Smooth muscle cell (in vitro differentiated cells): ENCODE measurements around the gene DYNLT1. TPM values are rescaled to one million over a fixed set of nuclear protein-coding genes. Genes with fewer than 3 reads are reported as not detected.

ENCODE experiments used
- DNase-seq: peaks from one replicate; lab custom pipeline; 2025; ENCODE audit not compliant: unreplicated experiment; lab: John Stamatoyannopoulos, UW
- H2AFZ ChIP-seq: fragments of 200-600 bp; sonication (generic); 2 replicates; pipeline ENCODE4 v1.6.0; 2016; ENCODE audit warnings: antibody characterized with exemption, low read depth, mild to moderate bottlenecking
- H3F3A ChIP-seq: fragments of 200-600 bp; sonication (generic); 2 replicates; pipeline ENCODE4 v1.6.0; 2017; ENCODE audit warnings: antibody characterized with exemption, low read depth
- H3K27ac ChIP-seq: fragments of 200-600 bp; sonication (generic); 2 replicates; pipeline ENCODE4 v1.5.1; 2016; ENCODE audit warnings: low read depth, mild to moderate bottlenecking
- H3K27me3 ChIP-seq: fragments of 200-600 bp; sonication (generic); 2 replicates; pipeline ENCODE4 v1.6.1; 2016; ENCODE audit warnings: low read depth, mild to moderate bottlenecking
- H3K36me3 ChIP-seq: fragments of 200-600 bp; sonication (generic); 2 replicates; pipeline ENCODE4 v1.5.1; 2016; ENCODE audit warnings: low read depth
- H3K4me1 ChIP-seq: fragments of 200-600 bp; sonication (generic); 2 replicates; pipeline ENCODE4 v1.5.1; 2016; ENCODE audit warnings: low read depth
- H3K4me2 ChIP-seq: fragments of 200-600 bp; sonication (generic); 2 replicates; pipeline ENCODE4 v1.6.0; 2016; ENCODE audit warnings: mild to moderate bottlenecking
- H3K4me3 ChIP-seq: fragments of 200-600 bp; sonication (generic); 2 replicates; pipeline ENCODE4 v1.5.1; 2016; ENCODE audit warnings: mild to moderate bottlenecking
- H3K79me2 ChIP-seq: fragments of 200-600 bp; sonication (generic); 2 replicates; pipeline ENCODE4 v1.6.0; 2016; ENCODE audit warnings: low read depth, mild to moderate bottlenecking
- H3K9ac ChIP-seq: fragments of 200-600 bp; sonication (generic); 2 replicates; pipeline ENCODE4 v1.6.0; 2016; ENCODE audit warnings: low read depth
- H3K9me3 ChIP-seq: fragments of 200-600 bp; sonication (generic); replicated peaks from 2 replicates; pipeline ENCODE4 v1.5.1; 2016; ENCODE audit warnings: low read depth
- H4K20me1 ChIP-seq: fragments of 200-600 bp; sonication (generic); 2 replicates; pipeline ENCODE4 v1.6.0; 2016; ENCODE audit warnings: low read depth
- CTCF ChIP-seq: fragments of 200-600 bp; sonication (generic); IDR thresholded peaks from 2 replicates; pipeline ENCODE4 v1.5.1; 2017; ENCODE audit warnings: borderline replicate concordance, mild to moderate bottlenecking, antibody characterized with exemption; ENCODE audit not compliant: insufficient read depth, poor library complexity, severe bottlenecking
- WGBS: methylation state at CpG from one replicate; pipeline ENCODE4 v1.1.7; 2016; ENCODE audit warnings: low lambda C conversion rate; 5-methylcytosine and 5-hydroxymethylcytosine counted together
- polyA plus RNA-seq: library from polyadenylated mRNA; unstranded; fragments of >200 nt; fragmentation: Nextera tagmentation; extraction: Ambion mirVana; gene quantifications from 2 replicates; pipeline ENCODE4 v1.2.1, GENCODE V29; 2016
- total RNA-seq: library from RNA; depleted of rRNA; stranded (reverse); fragments of >200 nt; gene quantifications from 2 replicates; pipeline ENCODE4 v1.2.3, GENCODE V29; 2014

Gene DYNLT1
- total and polyA plus RNA-seq, 2 experiments from 2014 or later = 127 to 225 TPM

- Histone ChIP-seq H3K4me1 (peaks cover 3% of the 10 kb centered on the region), H3F3A (peaks cover 4% of the 10 kb centered on the region), H3K27me3 (no peaks in the 10 kb centered on the region), H3K4me2 (no peak overlapping the region), H3K36me3 (peaks cover 11% of the 10 kb centered on the region), H3K4me3 (no peak overlapping the region), H3K79me2 (no peaks in the 10 kb centered on the region), H3K9ac (no peak overlapping the region), H3K27ac (no peak overlapping the region), H3K9me3 (no peaks in the 10 kb centered on the region), H4K20me1 (peaks cover 14% of the 10 kb centered on the region), H2AFZ (no peak overlapping the region)
- DNase-seq = no peak
- 95% methylated on average over 13 of the region's 13 CpGs for WGBS
- no peak for TF ChIP-seq CTCF
Observed at GRCh38 chr6:158609455-158610155, 34.9 kb downstream of the DYNLT1 start.

- no peak overlapping the region for H3K4me3 ChIP-seq
Observed at GRCh38 chr6:158608221-158608620, 36.3 kb downstream of the DYNLT1 start.

GRCh38 chr6:158607411-158608170, 37.0 kb downstream of the DYNLT1 start:
- H3K27me3 ChIP-seq = no peaks in the 10 kb centered on the region
- peaks cover 3% of the 10 kb centered on the region for H3K4me1 ChIP-seq
- H3K4me3 ChIP-seq = no peak overlapping the region
- no peak for TF ChIP-seq CTCF
- no peak overlapping the region for H3K27ac ChIP-seq
- no peak overlapping the region for H3K4me2 ChIP-seq
- WGBS = 94% methylated on average over 14 of the region's 14 CpGs
- peaks cover 7% of the 10 kb centered on the region for H3K36me3 ChIP-seq
- no peak overlapping the region for H2AFZ ChIP-seq
- H4K20me1 ChIP-seq = peaks cover 25% of the 10 kb centered on the region
- no peak overlapping the region for H3K9ac ChIP-seq
- H3K79me2 ChIP-seq = no peaks in the 10 kb centered on the region
- H3F3A ChIP-seq = peaks cover 4% of the 10 kb centered on the region
- no peak for DNase-seq
- no peaks in the 10 kb centered on the region for H3K9me3 ChIP-seq

More at GRCh38 chr6:158608221-158608620, 36.3 kb downstream of the DYNLT1 start:
- H3K79me2 ChIP-seq = no peaks in the 10 kb centered on the region
- no peak for TF ChIP-seq CTCF
- H3K36me3 ChIP-seq = peaks cover 7% of the 10 kb centered on the region
- no peak overlapping the region for H2AFZ ChIP-seq
- no peak overlapping the region for H3K4me2 ChIP-seq
- H3K9ac ChIP-seq = no peak overlapping the region
- DNase-seq = no peak
- H4K20me1 ChIP-seq = peaks cover 19% of the 10 kb centered on the region
- peaks cover 3% of the 10 kb centered on the region for H3K4me1 ChIP-seq
- peaks cover 4% of the 10 kb centered on the region for H3F3A ChIP-seq
- H3K27me3 ChIP-seq = no peaks in the 10 kb centered on the region
- 98% methylated on average over 12 of the region's 12 CpGs for WGBS
- no peaks in the 10 kb centered on the region for H3K9me3 ChIP-seq
- no peak overlapping the region for H3K27ac ChIP-seq
